Stomach (tissue), 9 donors: Measurements from ENCODE around the gene ITPR2. TPM values are rescaled to one million over a fixed set of nuclear protein-coding genes. Genes with fewer than 3 reads are reported as not detected.

Experiments used
- DNase-seq, 2 donors: peaks; one replicate each; pipeline versions ENCODE4 v3.0.0 to v3.0.0-alpha.2; 2013 to 2019
- H3K27ac ChIP-seq, 5 donors: fragments of 200-600 bp in 4 of 5; sonication (generic) in 4 of 5; one replicate each; pipeline ENCODE4 v1.5.1; 2013 to 2019; ENCODE audit warnings: mild to moderate bottlenecking in 1 of 5, moderate library complexity in 1 of 5
- H3K27me3 ChIP-seq, 3 donors: fragments of 200-600 bp; sonication (generic); one replicate each; pipeline ENCODE4 v1.5.1; 2017 to 2019; ENCODE audit warnings: mixed run types in 1 of 3
- H3K36me3 ChIP-seq, 4 donors: fragments of 200-600 bp; sonication (generic); 1 replicate in 3 of 4; 2 replicates in 1 of 4; pipeline ENCODE4 v1.5.1; 2016 to 2019
- H3K4me1 ChIP-seq, 4 donors: fragments of 200-600 bp; sonication (generic); one replicate each; pipeline ENCODE4 v1.5.1; 2016 to 2019
- H3K4me3 ChIP-seq, 4 donors: fragments of 200-600 bp; sonication (generic) in 3 of 4; one replicate each; pipeline ENCODE4 v1.5.1; 2016 to 2019; ENCODE audit warnings: mild to moderate bottlenecking in 1 of 4
- H3K9me3 ChIP-seq, 4 donors: fragments of 200-600 bp; sonication (generic); one replicate each; pipeline ENCODE4 v1.5.1; 2016 to 2019
- EP300 ChIP-seq: sonication (generic); formaldehyde crosslinking; IDR thresholded peaks from one replicate; pipeline ENCODE4 v1.6.1; 2017; ENCODE audit warnings: antibody characterized with exemption
- POLR2A ChIP-seq, 4 donors: fragments of 450-650 bp; IDR thresholded peaks; one replicate each; pipeline ENCODE4 v1.6.1; 2016; ENCODE audit warnings: antibody characterized with exemption in 4 of 4, control low read depth in 2 of 4, mild to moderate bottlenecking in 1 of 4, moderate library complexity in 1 of 4
- POLR2AphosphoS5 ChIP-seq, 3 donors: sonication (generic); formaldehyde crosslinking; IDR thresholded peaks; one replicate each; pipeline ENCODE4 v1.6.1; 2016; ENCODE audit warnings: antibody characterized with exemption in 3 of 3
- WGBS, 5 donors: extraction: QIAGEN DNeasy Blood & Tissue Kit in 3 of 5; methylation state at CpG; one replicate each; pipeline versions ENCODE4 v1.1.5 to v1.1.7; 2013 to 2018; 5-methylcytosine and 5-hydroxymethylcytosine counted together
- intact Hi-C: fragments of 100-400 bp; cut with DNase I; formaldehyde crosslinking; loops from one replicate; pipeline ENCODE4 v1.15.1; 2023; ENCODE audit warnings: low total_unique reads
- polyA plus RNA-seq, 3 donors: library from polyadenylated mRNA; stranded (reverse); fragments of 200-250 nt; gene quantifications; one replicate each; pipeline ENCODE4 v1.2.3, GENCODE V29; 2013
- total RNA-seq, 5 donors: library from RNA; depleted of rRNA; stranded (reverse); fragments of >200 nt; gene quantifications; one replicate each; pipeline versions ENCODE4 v1.1.0 to v1.2.3, GENCODE V29; 2014 to 2016
- TF ChIP-seq, protein P1 (sequence below), 7 experiments: fragments of 450-650 bp in 4 of 7; fragments of 200-600 bp in 3 of 7; sonication (generic) in 3 of 7; IDR thresholded peaks; one replicate each; pipeline ENCODE4 v1.5.1; 2016 to 2019; ENCODE audit warnings: antibody characterized with exemption in 7 of 7, control low read depth in 2 of 7, mild to moderate bottlenecking in 1 of 7
- donor health status: healthy with polysubstance abuse.
- donor health status: Bipolar disorder and iron deficiency.
- donor health status: healthy.

Gene ITPR2
- total and polyA plus RNA-seq, 8 donors = 1.4 to 172 (median 23.4) TPM

DNA sequence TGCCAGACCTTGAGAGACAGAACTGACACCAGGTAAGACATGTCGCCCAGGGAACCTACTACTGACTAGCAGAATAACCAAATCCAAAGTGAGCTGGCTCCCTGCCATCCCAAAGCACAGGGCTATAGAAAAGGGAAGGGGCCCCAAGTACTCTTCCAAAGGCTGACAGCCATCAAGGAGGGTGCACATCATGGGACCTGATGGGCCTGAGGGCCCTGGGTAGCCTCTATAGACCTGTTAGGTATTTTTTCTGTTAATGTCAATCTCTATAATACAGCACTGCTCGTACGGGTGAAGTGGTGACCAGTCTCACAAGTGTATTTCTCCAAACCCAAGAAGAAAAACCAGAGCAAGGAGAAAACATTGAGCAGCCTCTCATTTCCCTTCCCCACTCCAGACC, 171.6 kb downstream of the ITPR2 start:
- Histone ChIP-seq H3K4me1 (peaks cover 0 to 16% (median 2%) of the 10 kb centered on the region in 4 donors), H3K27me3 (no peaks in the 10 kb centered on the region), H3K9me3 (no peaks in the 10 kb centered on the region), H3K27ac (no peak overlapping the region), H3K36me3 (peaks cover 0 to 48% (median 39%) of the 10 kb centered on the region in 4 donors), H3K4me3 (no peak overlapping the region)
- no peak for DNase-seq
- intact Hi-C loops = no loop called here
- TF ChIP-seq, protein P1, sequence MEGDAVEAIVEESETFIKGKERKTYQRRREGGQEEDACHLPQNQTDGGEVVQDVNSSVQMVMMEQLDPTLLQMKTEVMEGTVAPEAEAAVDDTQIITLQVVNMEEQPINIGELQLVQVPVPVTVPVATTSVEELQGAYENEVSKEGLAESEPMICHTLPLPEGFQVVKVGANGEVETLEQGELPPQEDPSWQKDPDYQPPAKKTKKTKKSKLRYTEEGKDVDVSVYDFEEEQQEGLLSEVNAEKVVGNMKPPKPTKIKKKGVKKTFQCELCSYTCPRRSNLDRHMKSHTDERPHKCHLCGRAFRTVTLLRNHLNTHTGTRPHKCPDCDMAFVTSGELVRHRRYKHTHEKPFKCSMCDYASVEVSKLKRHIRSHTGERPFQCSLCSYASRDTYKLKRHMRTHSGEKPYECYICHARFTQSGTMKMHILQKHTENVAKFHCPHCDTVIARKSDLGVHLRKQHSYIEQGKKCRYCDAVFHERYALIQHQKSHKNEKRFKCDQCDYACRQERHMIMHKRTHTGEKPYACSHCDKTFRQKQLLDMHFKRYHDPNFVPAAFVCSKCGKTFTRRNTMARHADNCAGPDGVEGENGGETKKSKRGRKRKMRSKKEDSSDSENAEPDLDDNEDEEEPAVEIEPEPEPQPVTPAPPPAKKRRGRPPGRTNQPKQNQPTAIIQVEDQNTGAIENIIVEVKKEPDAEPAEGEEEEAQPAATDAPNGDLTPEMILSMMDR (IDR thresholded peaks at IDR 0.05) = no peak
- no peak for TF ChIP-seq POLR2AphosphoS5 (IDR thresholded peaks at IDR 0.05)
- no peak for TF ChIP-seq EP300
- no peak for TF ChIP-seq POLR2A (IDR thresholded peaks at IDR 0.05)
- 76 to 95% (median 79%) methylated on average over 3 of the region's 3 CpGs for WGBS, 5 donors

DNA sequence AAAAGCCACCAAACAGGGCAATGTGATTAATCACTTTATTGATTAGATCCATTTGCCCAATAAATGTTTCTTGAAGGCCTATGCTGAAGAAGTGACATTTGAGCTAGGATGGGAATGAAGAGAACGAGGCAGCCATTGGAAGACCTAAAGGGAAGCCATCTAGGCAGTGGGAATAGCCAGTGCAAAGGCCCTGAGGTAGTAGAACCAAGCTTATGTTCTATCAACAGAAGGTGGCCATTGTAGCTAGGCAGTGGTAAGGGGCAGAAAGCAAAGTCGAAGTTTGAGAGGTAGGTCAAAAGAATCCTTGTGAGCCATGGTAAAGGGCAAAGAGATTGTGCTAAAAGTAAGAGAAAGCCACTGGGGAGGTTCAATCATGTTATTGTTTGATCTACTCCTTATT, 173.1 kb downstream of the ITPR2 start:
- H3K27me3 ChIP-seq = no peaks in the 10 kb centered on the region
- no peak overlapping the region for H3K27ac ChIP-seq
- no peak for DNase-seq
- H3K4me1 ChIP-seq = peaks cover 0 to 16% (median 2%) of the 10 kb centered on the region in 4 donors
- H3K36me3 ChIP-seq = peaks cover 0 to 54% (median 46%) of the 10 kb centered on the region in 4 donors
- TF ChIP-seq EP300 = no peak
- no peak for TF ChIP-seq POLR2AphosphoS5 (IDR thresholded peaks at IDR 0.05)
- TF ChIP-seq, protein P1 (IDR thresholded peaks at IDR 0.05) = no peak
- TF ChIP-seq POLR2A (IDR thresholded peaks at IDR 0.05) = no peak
- intact Hi-C loops = no loop called here
- 66 to 99% (median 92%) methylated on average over 2 of the region's 2 CpGs for WGBS, 5 donors
- H3K9me3 ChIP-seq = no peaks in the 10 kb centered on the region
- H3K4me3 ChIP-seq = no peak overlapping the region

- intact Hi-C loops = no loop called here
- Histone ChIP-seq H3K36me3 (peaks cover 0 to 64% (median 54%) of the 10 kb centered on the region in 4 donors), H3K4me1 (peaks cover 0 to 16% (median 2%) of the 10 kb centered on the region in 4 donors), H3K27me3 (no peaks in the 10 kb centered on the region), H3K9me3 (no peaks in the 10 kb centered on the region), H3K27ac (no peak overlapping the region), H3K4me3 (no peak overlapping the region)
- WGBS, 5 donors = 66 to 89% (median 80%) methylated on average over 4 of the region's 4 CpGs
- TF ChIP-seq, protein P1 (IDR thresholded peaks at IDR 0.05) = no peak
- TF ChIP-seq POLR2A (IDR thresholded peaks at IDR 0.05) (no peak), EP300 (no peak), POLR2AphosphoS5 (IDR thresholded peaks at IDR 0.05) (no peak)
- DNase-seq = peak in 1 of 2 donors; percentile 19
Observed at GRCh38 chr12:26658991-26659390, 174.0 kb downstream of the ITPR2 start.

- Histone ChIP-seq H3K27me3 (no peaks in the 10 kb centered on the region), H3K4me1 (peaks cover 0 to 11% (median 2%) of the 10 kb centered on the region in 4 donors), H3K4me3 (no peak overlapping the region), H3K36me3 (peaks cover 0 to 76% (median 59%) of the 10 kb centered on the region in 4 donors), H3K9me3 (peaks cover 0 to 6% (median 0%) of the 10 kb centered on the region in 4 donors), H3K27ac (no peak overlapping the region)
- TF ChIP-seq POLR2A (IDR thresholded peaks at IDR 0.05) (no peak), EP300 (no peak), POLR2AphosphoS5 (IDR thresholded peaks at IDR 0.05) (no peak)
- TF ChIP-seq, protein P1 (IDR thresholded peaks at IDR 0.05) = no peak
- DNase-seq = no peak
- intact Hi-C loops = no loop called here
Observed at GRCh38 chr12:26654623-26655022, 178.4 kb downstream of the ITPR2 start.
